Body of pancreas (tissue), 4 donors: ENCODE data around the gene PRKAB1.

Experiments used
- CTCF ChIP-seq, 7 experiments: fragments of 450-650 bp in 4 of 7; fragments of 200-600 bp in 3 of 7; sonication (generic) in 3 of 7; IDR thresholded peaks; one replicate each; pipeline ENCODE4 v1.5.1; 2016 to 2019; ENCODE audit warnings: antibody characterized with exemption in 7 of 7
- POLR2A ChIP-seq, 3 donors: fragments of 450-650 bp; IDR thresholded peaks; one replicate each; pipeline ENCODE4 v1.6.1; 2016; ENCODE audit warnings: antibody characterized with exemption in 3 of 3, mild to moderate bottlenecking in 2 of 3

- TF ChIP-seq POLR2A (IDR thresholded peaks at IDR 0.05) = no peak
- no peak for TF ChIP-seq CTCF (IDR thresholded peaks at IDR 0.05)
Observed at GRCh38 chr12:119710374-119710964, 42.5 kb downstream of the PRKAB1 start.
